HFFc6 (cell line): ENCODE results near the gene RAB20. TPM values are rescaled to one million over a fixed set of nuclear protein-coding genes. Genes with fewer than 3 reads are reported as not detected.

Experiments
- DNase-seq: peaks from one replicate; pipeline ENCODE4 v3.0.0-alpha.2; 2018
- H3K27ac Mint-ChIP-seq: 2 replicates; pipeline ENCODE4 v1.8.0; 2020; ENCODE audit warnings: mild to moderate bottlenecking, mixed read lengths
- H3K27me3 Mint-ChIP-seq: 2 replicates; pipeline ENCODE4 v1.8.0; 2021; ENCODE audit warnings: mild to moderate bottlenecking, moderate library complexity, mixed read lengths; ENCODE audit not compliant: insufficient read depth
- H3K36me3 Mint-ChIP-seq: 2 replicates; pipeline ENCODE4 v1.8.0; 2021; ENCODE audit warnings: low read depth, mixed read lengths
- H3K4me1 Mint-ChIP-seq: 2 replicates; pipeline ENCODE4 v1.8.0; 2020; ENCODE audit warnings: low read depth, mixed read lengths
- H3K4me3 Mint-ChIP-seq: 2 replicates; pipeline ENCODE4 v1.8.0; 2020; ENCODE audit warnings: mild to moderate bottlenecking, moderate library complexity, mixed read lengths
- H3K9me3 Mint-ChIP-seq: 2 replicates; pipeline ENCODE4 v1.8.0; 2020; ENCODE audit warnings: mild to moderate bottlenecking, mixed read lengths
- CTCF ChIP-seq: fragments of 200-600 bp; sonication (generic); IDR thresholded peaks from 2 replicates; pipeline ENCODE4 v1.5.0; 2021; ENCODE audit warnings: antibody characterized with exemption, mild to moderate bottlenecking
- total RNA-seq, 6 experiments: library from RNA; stranded (reverse); fragmentation: NEBNext Ultra II Directional; extraction: Animal tissue kit (Norgen Biotek cat#: 25700); gene quantifications; 2 replicates in 1 of 6; 3 replicates in 5 of 6; pipeline ENCODE4 v1.2.3, GENCODE V29; 2021

The RAB20 gene
- total RNA-seq, 6 experiments from 2014 or later, result 0.40 to 1.0 (median 0.74) TPM

GRCh38 chr13:110566171-110566570, 4.6 kb upstream of the RAB20 start:
- no peak for TF ChIP-seq CTCF
- Mint-ChIP-seq H3K36me3 (no peaks in the 10 kb centered on the region), H3K4me3 (no peak overlapping the region; the same call in 1 of the 2 replicates), H3K27ac (no peak overlapping the region), H3K9me3 (no peaks in the 10 kb centered on the region), H3K27me3 (peaks cover 54% of the 10 kb centered on the region), H3K4me1 (peaks cover 5% of the 10 kb centered on the region)
- no peak for DNase-seq

GRCh38 chr13:110565296-110565695, 3.8 kb upstream of the RAB20 start:
- no peak for DNase-seq
- no peak overlapping the region for H3K4me3 Mint-ChIP-seq
- no peaks in the 10 kb centered on the region for H3K36me3 Mint-ChIP-seq
- peaks cover 13% of the 10 kb centered on the region for H3K4me1 Mint-ChIP-seq
- no peaks in the 10 kb centered on the region for H3K9me3 Mint-ChIP-seq
- H3K27me3 Mint-ChIP-seq, result peaks cover 47% of the 10 kb centered on the region
- H3K27ac Mint-ChIP-seq, result no peak overlapping the region
- TF ChIP-seq CTCF, result no peak; the same call in 1 of the 2 replicates

GRCh38 chr13:110564472-110564985, 3.0 kb upstream of the RAB20 start:
- Mint-ChIP-seq H3K36me3 (no peaks in the 10 kb centered on the region), H3K27me3 (peaks cover 43% of the 10 kb centered on the region), H3K27ac (no peak overlapping the region), H3K9me3 (no peaks in the 10 kb centered on the region), H3K4me3 (no peak overlapping the region), H3K4me1 (peaks cover 21% of the 10 kb centered on the region)
- TF ChIP-seq CTCF, result no peak
- no peak for DNase-seq

- H3K4me1 Mint-ChIP-seq, result peaks cover 25% of the 10 kb centered on the region
- H3K9me3 Mint-ChIP-seq, result no peaks in the 10 kb centered on the region
- H3K36me3 Mint-ChIP-seq, result no peaks in the 10 kb centered on the region
- no peak overlapping the region for H3K4me3 Mint-ChIP-seq
- H3K27ac Mint-ChIP-seq, result no peak overlapping the region
- peaks cover 36% of the 10 kb centered on the region for H3K27me3 Mint-ChIP-seq
- no peak for TF ChIP-seq CTCF
- no peak for DNase-seq
Observed at GRCh38 chr13:110563463-110563774, 1.9 kb upstream of the RAB20 start.

GRCh38 chr13:110562696-110563462, 1.4 kb upstream of the RAB20 start:
- Mint-ChIP-seq H3K27me3 (peaks cover 30% of the 10 kb centered on the region), H3K4me1 (peaks cover 25% of the 10 kb centered on the region), H3K9me3 (no peaks in the 10 kb centered on the region), H3K4me3 (peak overlapping the region; percentile 94), H3K27ac (no peak overlapping the region), H3K36me3 (no peaks in the 10 kb centered on the region)
- no peak for TF ChIP-seq CTCF
- no peak for DNase-seq
